Thyroid gland (tissue), 4 donors: ENCODE measurements around the gene TUBD1. TPM values are rescaled to one million over a fixed set of nuclear protein-coding genes. Genes with fewer than 3 reads are reported as not detected.
A peak's percentile ranks its signal among the peaks of the same experiment; 100 is the strongest.
"Not testable (repeated sequence)": the region's sequence is repeated elsewhere in the genome, so short reads cannot be mapped to it uniquely, and the experiment has no call there.

Experiments
- DNase-seq, 2 donors: peaks; one replicate each; pipeline ENCODE4 v3.0.0-alpha.2; 2019
- H3K27ac ChIP-seq, 3 donors: fragments of 200-600 bp; sonication (generic); 1 replicate in 2 of 3; 2 replicates in 1 of 3; pipeline ENCODE4 v1.5.1; 2016 to 2019; ENCODE audit warnings: mild to moderate bottlenecking in 1 of 3, moderate library complexity in 1 of 3
- H3K27me3 ChIP-seq: fragments of 200-600 bp; sonication (generic); one replicate; pipeline ENCODE4 v1.5.1; 2019
- H3K36me3 ChIP-seq, 2 donors: fragments of 200-600 bp; sonication (generic); one replicate each; pipeline ENCODE4 v1.5.1; 2016 to 2019
- H3K4me1 ChIP-seq, 2 donors: fragments of 200-600 bp; sonication (generic); one replicate each; pipeline ENCODE4 v1.5.1; 2017 to 2019
- H3K4me3 ChIP-seq, 3 donors: fragments of 200-600 bp; sonication (generic); replicated peaks in 1 of 3; 1 replicate in 2 of 3; 2 replicates in 1 of 3; pipeline ENCODE4 v1.5.1; 2016; ENCODE audit warnings: mild to moderate bottlenecking in 1 of 3
- H3K9me3 ChIP-seq: fragments of 200-600 bp; sonication (generic); one replicate; pipeline ENCODE4 v1.5.1; 2017
- CTCF ChIP-seq, 6 experiments: fragments of 200-600 bp in 3 of 6; fragments of 450-650 bp in 3 of 6; sonication (generic) in 3 of 6; IDR thresholded peaks; one replicate each; pipeline ENCODE4 v1.5.1; 2016 to 2019; ENCODE audit warnings: antibody characterized with exemption in 6 of 6, mild to moderate bottlenecking in 2 of 6, inconsistent platforms in 1 of 6, moderate library complexity in 1 of 6
- POLR2A ChIP-seq, 2 donors: fragments of 450-650 bp; IDR thresholded peaks; one replicate each; pipeline ENCODE4 v1.6.1; 2017; ENCODE audit warnings: antibody characterized with exemption in 2 of 2, mild to moderate bottlenecking in 2 of 2, moderate library complexity in 1 of 2
- WGBS, 2 donors: methylation state at CpG; one replicate each; pipeline ENCODE4 v1.1.5; 2017; 5-methylcytosine and 5-hydroxymethylcytosine counted together
- intact Hi-C: fragments of 100-400 bp; cut with DNase I; formaldehyde crosslinking; loops from one replicate; pipeline ENCODE4 v1.15.1; 2023
- total RNA-seq, 4 donors: library from RNA; depleted of rRNA; stranded (reverse); fragments of >200 nt; gene quantifications; one replicate each; pipeline ENCODE4 v1.2.3, GENCODE V29; 2016

The TUBD1 gene
- 10 to 100 TPM; 11.2 to 28.4 (median 17.9) TPM for total RNA-seq

- peaks cover 16 to 23% of the 10 kb centered on the region in 2 donors for H3K4me1 ChIP-seq
- no peaks in the 10 kb centered on the region for H3K36me3 ChIP-seq
- 0 to 1% methylated on average over 28 to 33 of the region's 61 CpGs for WGBS, 2 donors
- DNase-seq: peak; percentile 97 to 98
- peak within 1 kb of the TSS; percentile 25 to 96 (median 87) for H3K4me3 ChIP-seq
- H3K9me3 ChIP-seq: no peaks in the 10 kb centered on the region
- TF ChIP-seq CTCF (IDR thresholded peaks at IDR 0.05): peak in 1 of 6 experiments; percentile 2
- peak in 1 of 2 donors; percentile 94 for TF ChIP-seq POLR2A (IDR thresholded peaks at IDR 0.05)
- H3K27me3 ChIP-seq: no peaks in the 10 kb centered on the region
- intact Hi-C loops: no loop called here
- peak within 1 kb of the TSS; percentile 89 to 92 (median 90) for H3K27ac ChIP-seq
Measured at GRCh38 chr17:59892924-59893675, at the start of gene TUBD1, which contains the start of gene RPS6KB1. TUBD1 (minus strand) TSS chr17:59892943; CDS start chr17:59891002, 1,941 bp downstream. RPS6KB1 (plus strand) TSS chr17:59893121; CDS start chr17:59893185, 64 bp downstream.

- Histone ChIP-seq H3K36me3 (peaks cover 25 to 34% of the 10 kb centered on the region in 2 donors), H3K27me3 (no peaks in the 10 kb centered on the region), H3K27ac (no peak overlapping the region), H3K4me3 (no peak overlapping the region), H3K9me3 (no peaks in the 10 kb centered on the region), H3K4me1 (no peaks in the 10 kb centered on the region)
- WGBS, 2 donors: 94 to 98% methylated on average over 1 of the region's 1 CpG
- DNase-seq: no peak
- intact Hi-C loops: no loop called here
- TF ChIP-seq CTCF (IDR thresholded peaks at IDR 0.05): no peak
Measured at GRCh38 chr17:59941131-59941530, 48.4 kb upstream of the TUBD1 start.

DNA sequence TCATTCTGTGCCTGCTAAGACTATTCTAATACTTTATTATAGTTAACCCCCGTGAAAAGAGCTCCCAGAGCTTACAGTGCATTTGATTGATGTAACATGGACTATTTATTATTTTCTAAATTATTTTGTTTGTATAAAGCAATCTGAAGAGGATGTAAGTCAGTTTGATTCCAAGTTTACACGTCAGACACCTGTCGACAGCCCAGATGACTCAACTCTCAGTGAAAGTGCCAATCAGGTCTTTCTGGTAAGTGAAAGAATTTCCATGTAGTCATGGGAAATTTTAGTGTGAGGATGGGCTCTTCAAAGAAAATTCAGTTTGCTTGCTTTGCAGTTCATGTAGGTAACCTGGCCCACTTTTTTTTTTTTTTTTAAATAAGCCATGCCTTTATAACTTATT, 48.0 kb upstream of the TUBD1 start:
- H3K27ac ChIP-seq, DNase-seq, H3K9me3 ChIP-seq, H3K4me3 ChIP-seq, H3K4me1 ChIP-seq, H3K27me3 ChIP-seq, intact Hi-C loops: not testable (repeated sequence)
- peaks cover 25 to 34% of the 10 kb centered on the region in 2 donors for H3K36me3 ChIP-seq
- 81 to 93% methylated on average over 3 of the region's 3 CpGs for WGBS, 2 donors

DNA sequence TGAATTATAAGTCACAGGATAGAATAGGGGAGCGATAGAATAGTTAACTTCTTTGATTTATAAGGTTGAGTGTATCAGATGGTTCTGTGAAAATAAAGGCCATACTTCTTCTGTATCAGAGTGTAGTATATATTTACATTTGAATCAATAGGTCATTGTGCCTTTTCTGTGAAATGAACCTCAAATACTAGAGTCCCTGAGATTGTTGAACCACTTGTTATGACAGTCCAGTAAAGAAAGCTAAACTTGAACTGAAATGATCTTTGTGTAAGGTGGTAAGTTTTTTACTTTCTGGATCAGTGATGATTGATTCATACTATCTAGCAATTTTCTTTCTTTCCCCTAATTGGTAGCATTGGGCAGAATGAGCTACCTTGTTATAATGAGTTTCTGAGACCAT, 40.6 kb upstream of the TUBD1 start:
- WGBS, 2 donors: 95 to 100% methylated on average over 1 of the region's 1 CpG
- H3K27ac ChIP-seq, H3K9me3 ChIP-seq, H3K4me3 ChIP-seq, DNase-seq, intact Hi-C loops, H3K27me3 ChIP-seq, H3K4me1 ChIP-seq: not testable (repeated sequence)
- peaks cover 50 to 61% of the 10 kb centered on the region in 2 donors for H3K36me3 ChIP-seq

- intact Hi-C loops, H3K4me1 ChIP-seq, DNase-seq, H3K4me3 ChIP-seq, H3K9me3 ChIP-seq, H3K27me3 ChIP-seq, H3K27ac ChIP-seq: not testable (repeated sequence)
- 50 to 70% methylated on average over 3 of the region's 3 CpGs for WGBS, 2 donors
- peaks cover 48 to 65% of the 10 kb centered on the region in 2 donors for H3K36me3 ChIP-seq
Measured at GRCh38 chr17:59930768-59931167, 38.0 kb upstream of the TUBD1 start.

DNA sequence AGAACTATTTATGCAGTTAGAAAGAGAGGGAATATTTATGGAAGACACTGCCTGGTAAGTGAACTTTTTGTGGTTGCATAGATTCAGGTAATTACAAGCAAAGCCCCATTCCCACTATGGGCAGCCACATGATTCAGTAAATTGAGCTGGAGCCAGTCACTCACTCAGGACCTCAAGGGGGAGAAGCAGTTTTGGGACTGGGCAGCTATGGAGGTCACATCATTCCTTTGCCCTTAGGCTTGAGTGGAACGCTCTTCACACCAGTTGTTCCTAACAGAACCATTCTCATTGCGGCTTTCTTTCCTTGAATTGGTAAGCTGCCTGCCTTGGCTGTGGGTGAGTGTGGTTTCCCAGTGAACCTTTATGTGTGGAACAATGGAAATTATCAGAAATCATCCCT, 37.4 kb upstream of the TUBD1 start:
- peaks cover 44 to 59% of the 10 kb centered on the region in 2 donors for H3K36me3 ChIP-seq
- H3K4me1 ChIP-seq, H3K4me3 ChIP-seq, intact Hi-C loops, H3K27ac ChIP-seq, H3K9me3 ChIP-seq, H3K27me3 ChIP-seq, DNase-seq: not testable (repeated sequence)
- WGBS, 2 donors: 96 to 100% methylated on average over 2 of the region's 2 CpGs

GRCh38 chr17:59920637-59921036, 27.9 kb upstream of the TUBD1 start:
- 100% methylated on average over 3 to 5 of the region's 5 CpGs for WGBS, 2 donors
- not testable (repeated sequence) for H3K27me3 ChIP-seq, H3K36me3 ChIP-seq

More at GRCh38 chr17:59920637-59921036, 27.9 kb upstream of the TUBD1 start:
- DNase-seq, intact Hi-C loops, H3K4me1 ChIP-seq, H3K27ac ChIP-seq, H3K4me3 ChIP-seq, H3K9me3 ChIP-seq: not testable (repeated sequence)
